Keratinocyte (primary cell): Measurements from ENCODE around the gene DGKI. TPM values are rescaled to one million over a fixed set of nuclear protein-coding genes. Genes with fewer than 3 reads are reported as not detected.

ENCODE experiments used
- DNase-seq: peaks from one replicate; pipeline ENCODE4 v3.0.0-alpha.2; 2011; ENCODE audit warnings: low read depth, missing footprints, low spot score
- FAIRE-seq: peaks from 2 replicates; lab custom pipeline; 2011; peaks lifted over from hg19 to GRCh38; lab: Jason Lieb, UNC
- H2AFZ ChIP-seq: 2 replicates; pipeline ENCODE4 v1.6.0; 2012; ENCODE audit warnings: low read length, control low read depth, inconsistent platforms; ENCODE audit not compliant: control insufficient read depth
- H3K27ac ChIP-seq: 2 replicates; pipeline ENCODE4 v1.5.1; 2011; ENCODE audit warnings: low read length; ENCODE audit not compliant: control insufficient read depth, insufficient read depth
- H3K27me3 ChIP-seq: 3 replicates; pipeline ENCODE4 v1.6.0; 2011; ENCODE audit warnings: low read length; ENCODE audit not compliant: control insufficient read depth, insufficient read depth; ENCODE audit errors: extremely low read depth
- H3K36me3 ChIP-seq, 2 experiments: 2 replicates in 1 of 2; 3 replicates in 1 of 2; pipeline ENCODE4 v1.5.1; 2011; ENCODE audit warnings: low read length in 2 of 2, mild to moderate bottlenecking in 1 of 2; ENCODE audit not compliant: control insufficient read depth in 2 of 2, insufficient read depth in 2 of 2; ENCODE audit errors: extremely low read depth in 1 of 2
- H3K4me1 ChIP-seq: 3 replicates; pipeline ENCODE4 v1.5.1; 2011; ENCODE audit warnings: low read length; ENCODE audit not compliant: control insufficient read depth, insufficient read depth; ENCODE audit errors: extremely low read depth
- H3K4me2 ChIP-seq: 3 replicates; pipeline ENCODE4 v1.6.0; 2011; ENCODE audit warnings: low read depth, low read length; ENCODE audit not compliant: control insufficient read depth, insufficient read depth; ENCODE audit errors: extremely low read depth
- H3K4me3 ChIP-seq, 3 experiments: fragments of 200-600 bp in 1 of 3; sonication (generic) in 1 of 3; 2 replicates in 2 of 3; 3 replicates in 1 of 3; pipeline ENCODE4 v1.5.1; 2011 to 2016; ENCODE audit warnings: low read length in 3 of 3, mild to moderate bottlenecking in 3 of 3, control low read depth in 2 of 3, inconsistent platforms in 1 of 3, low read depth in 1 of 3, mixed read lengths in 1 of 3, mixed run types in 1 of 3, moderate library complexity in 1 of 3; ENCODE audit not compliant: control insufficient read depth in 2 of 3, insufficient read depth in 2 of 3; ENCODE audit errors: extremely low read depth in 1 of 3
- H3K79me2 ChIP-seq: 2 replicates; pipeline ENCODE4 v1.6.0; 2012; ENCODE audit warnings: low read length; ENCODE audit not compliant: control insufficient read depth, insufficient read depth
- H3K9ac ChIP-seq: 3 replicates; pipeline ENCODE4 v1.6.0; 2011; ENCODE audit warnings: low read length; ENCODE audit not compliant: control insufficient read depth, insufficient read depth; ENCODE audit errors: extremely low read depth
- H3K9me1 ChIP-seq: 3 replicates; pipeline ENCODE4 v1.6.0; 2011; ENCODE audit warnings: low read length; ENCODE audit not compliant: control insufficient read depth, insufficient read depth; ENCODE audit errors: extremely low read depth
- H3K9me3 ChIP-seq: 2 replicates; pipeline ENCODE4 v1.5.1; 2012; ENCODE audit warnings: low read depth, low read length; ENCODE audit not compliant: control insufficient read depth
- H4K20me1 ChIP-seq: 3 replicates; pipeline ENCODE4 v1.6.0; 2011; ENCODE audit warnings: low read length; ENCODE audit not compliant: control insufficient read depth, insufficient read depth; ENCODE audit errors: extremely low read depth
- CTCF ChIP-seq, 3 experiments: IDR thresholded peaks in 1 of 3; conservative IDR thresholded peaks in 1 of 3; optimal IDR thresholded peaks in 1 of 3; 2 replicates in 2 of 3; 3 replicates in 1 of 3; pipeline versions ENCODE3 to v1.5.1; 2011; ENCODE audit warnings: low read length in 3 of 3, mild to moderate bottlenecking in 3 of 3, moderate library complexity in 2 of 3, control low read depth in 1 of 3, inconsistent platforms in 1 of 3; ENCODE audit not compliant: insufficient read depth in 2 of 3; ENCODE audit errors: extremely low read depth in 1 of 3
- EZH2 ChIP-seq: IDR thresholded peaks from one replicate; pipeline ENCODE4 v1.6.1; 2012; ENCODE audit warnings: inconsistent platforms, mild to moderate bottlenecking, low read length, moderate library complexity
- dilution Hi-C: fragments of 300-500 bp; cut with MboI; formaldehyde crosslinking; loops from one replicate; pipeline ENCODE4 v1.7.0; 2020; ENCODE audit warnings: low sequenced_read_pairs; ENCODE audit not compliant: extremely low pct_ligation_motif_present
- polyA plus RNA-seq, 5 experiments: library from polyadenylated mRNA; depleted of rRNA in 3 of 5; stranded (reverse) in 3 of 5; stranded (forward) in 1 of 5; unstranded in 1 of 5; fragments of >200 nt; gene quantifications; 1 replicate in 1 of 5; 2 replicates in 3 of 5; 3 replicates in 1 of 5; pipeline versions ENCODE4 v1.2.1 to v1.2.3, GENCODE V29; 2011 to 2012; ENCODE audit warnings: missing spikeins in 2 of 5, low read depth in 1 of 5, low replicate concordance in 1 of 5

Gene DGKI
- polyA plus RNA-seq, 1 donor (not counting 4 experiments of a cell fraction or from before 2014, with no cell fraction given): 0.14 TPM

GRCh38 chr7:137601642-137602041, 245.1 kb downstream of the DGKI start:
- H3K4me2 ChIP-seq: no peak overlapping the region
- FAIRE-seq (no peak), DNase-seq (no peak)
- H3K4me1 ChIP-seq: no peaks in the 10 kb centered on the region
- H3K79me2 ChIP-seq: no peaks in the 10 kb centered on the region
- H4K20me1 ChIP-seq: no peaks in the 10 kb centered on the region
- H3K9me1 ChIP-seq: no peaks in the 10 kb centered on the region
- H3K27me3 ChIP-seq: no peaks in the 10 kb centered on the region
- H3K36me3 ChIP-seq: no peaks in the 10 kb centered on the region
- TF ChIP-seq EZH2 (no peak), CTCF (optimal IDR thresholded peaks at IDR 0.05 in 1 of 3, IDR thresholded peaks at IDR 0.05 in 1 of 3, conservative IDR thresholded peaks at IDR 0.05 in 1 of 3; ENCODE audit: extremely low read depth in 1 of 3, insufficient read depth in 2 of 3, low read length in 3 of 3) (no peak)
- dilution Hi-C loops: no loop called here
- H3K9ac ChIP-seq: no peak overlapping the region
- no peak overlapping the region for H2AFZ ChIP-seq
- H3K27ac ChIP-seq: no peak overlapping the region
- no peak overlapping the region for H3K4me3 ChIP-seq
- H3K9me3 ChIP-seq: no peaks in the 10 kb centered on the region

- no peaks in the 10 kb centered on the region for H3K36me3 ChIP-seq
- H3K27ac ChIP-seq: no peak overlapping the region
- no peaks in the 10 kb centered on the region for H3K4me1 ChIP-seq
- dilution Hi-C loops: no loop called here
- no peak for TF ChIP-seq CTCF (optimal IDR thresholded peaks at IDR 0.05 in 1 of 3, IDR thresholded peaks at IDR 0.05 in 1 of 3, conservative IDR thresholded peaks at IDR 0.05 in 1 of 3; ENCODE audit: extremely low read depth in 1 of 3, insufficient read depth in 2 of 3, low read length in 3 of 3)
- TF ChIP-seq EZH2: no peak
- H4K20me1 ChIP-seq: no peaks in the 10 kb centered on the region
- no peaks in the 10 kb centered on the region for H3K79me2 ChIP-seq
- H3K9me3 ChIP-seq: no peaks in the 10 kb centered on the region
- H3K4me2 ChIP-seq: no peak overlapping the region
- no peak overlapping the region for H3K9ac ChIP-seq
- DNase-seq (no peak), FAIRE-seq (no peak)
- no peak overlapping the region for H3K4me3 ChIP-seq
- no peaks in the 10 kb centered on the region for H3K27me3 ChIP-seq
- H3K9me1 ChIP-seq: no peaks in the 10 kb centered on the region
- no peak overlapping the region for H2AFZ ChIP-seq
Observed at GRCh38 chr7:137597856-137598255, 248.9 kb downstream of the DGKI start.
